ENCODE measurements around the gene KCNH2.

- TF ChIP-seq CTCF (IDR thresholded peaks at IDR 0.05; ENCODE audit: poor library complexity) (no peak), EZH2 (IDR thresholded peaks at IDR 0.05; ENCODE audit: borderline replicate concordance) (no peak), EZH2phosphoT487 (IDR thresholded peaks at IDR 0.05; ENCODE audit: low read depth, severe bottlenecking, unreplicated experiment) (no peak)
Measured at GRCh38 chr7:150993511-150993910, 15.4 kb upstream of the KCNH2 start.

Data from hepatocyte (in vitro differentiated cells).